GM12872 (cell line): ENCODE measurements around the gene FAM3B.

ENCODE experiments used
- CTCF ChIP-seq: IDR thresholded peaks from 3 replicates; pipeline ENCODE4 v1.5.1; 2011; ENCODE audit warnings: low read depth, mild to moderate bottlenecking, low read length, moderate library complexity; ENCODE audit not compliant: insufficient read depth

The FAM3B gene

DNA sequence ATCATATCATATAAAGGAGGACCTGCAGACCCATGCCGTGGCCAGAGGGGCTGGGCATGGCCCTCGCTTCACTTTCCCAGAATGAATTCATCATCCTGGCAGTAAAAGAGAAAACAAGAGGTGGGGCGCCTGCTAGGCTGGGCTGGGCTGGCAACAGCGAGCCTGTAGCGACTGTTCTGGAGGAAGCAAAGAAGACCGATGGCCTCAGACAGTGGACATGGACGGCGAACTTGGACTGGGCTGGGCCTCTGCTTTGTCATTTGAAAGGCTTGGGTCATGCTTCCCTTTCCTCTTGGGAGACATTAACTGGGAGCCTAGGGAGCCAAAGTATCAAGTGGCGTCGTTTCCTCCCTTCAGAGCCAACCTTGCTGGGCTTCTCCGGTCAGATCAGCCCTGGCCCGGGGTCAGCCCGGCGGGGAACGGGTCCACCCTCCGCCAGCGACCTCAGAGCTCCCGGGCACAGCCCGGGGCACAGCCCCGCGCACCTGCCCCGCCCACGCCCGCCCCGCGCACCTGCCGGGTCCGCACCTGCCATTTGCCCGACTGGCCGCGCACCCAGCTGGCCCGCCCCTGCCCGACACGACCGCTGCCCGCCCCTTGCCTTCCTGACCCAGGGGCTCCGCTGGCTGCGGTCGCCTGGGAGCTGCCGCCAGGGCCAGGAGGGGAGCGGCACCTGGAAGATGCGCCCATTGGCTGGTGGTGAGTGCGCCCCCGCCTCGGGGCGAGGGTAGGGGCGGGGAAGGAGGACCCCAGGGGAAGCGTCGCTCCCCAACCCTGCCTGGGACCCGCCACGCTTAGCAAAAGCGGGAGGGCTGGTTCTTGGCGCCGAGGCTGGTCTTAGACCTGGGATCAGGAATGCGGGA, at the start of gene FAM3B:
Gene FAM3B (plus strand): TSS at position 602 of the 863 bp plus-strand sequence. CDS start 79 bp downstream, at position 681.
- no peak for TF ChIP-seq CTCF

DNA sequence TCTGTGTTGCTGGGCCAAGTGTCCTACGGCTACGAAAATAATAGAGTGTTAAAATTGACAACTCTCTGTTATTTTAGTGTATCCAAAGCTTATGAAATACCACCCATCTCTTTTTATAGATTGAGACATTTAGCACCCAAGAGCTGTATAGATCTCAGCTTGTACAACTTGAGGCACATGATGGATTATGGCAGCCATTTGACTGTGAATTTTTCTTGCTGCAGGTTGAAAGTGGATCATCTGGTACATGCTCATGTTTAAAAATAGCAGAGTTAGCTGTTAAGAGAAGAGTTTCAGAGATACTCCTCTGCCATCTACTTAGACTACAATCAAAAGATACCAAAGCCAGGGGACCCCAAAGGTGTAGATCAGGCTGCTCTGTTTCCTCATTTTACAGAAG, 49.3 kb upstream of the FAM3B start:
- TF ChIP-seq CTCF, result no peak

DNA sequence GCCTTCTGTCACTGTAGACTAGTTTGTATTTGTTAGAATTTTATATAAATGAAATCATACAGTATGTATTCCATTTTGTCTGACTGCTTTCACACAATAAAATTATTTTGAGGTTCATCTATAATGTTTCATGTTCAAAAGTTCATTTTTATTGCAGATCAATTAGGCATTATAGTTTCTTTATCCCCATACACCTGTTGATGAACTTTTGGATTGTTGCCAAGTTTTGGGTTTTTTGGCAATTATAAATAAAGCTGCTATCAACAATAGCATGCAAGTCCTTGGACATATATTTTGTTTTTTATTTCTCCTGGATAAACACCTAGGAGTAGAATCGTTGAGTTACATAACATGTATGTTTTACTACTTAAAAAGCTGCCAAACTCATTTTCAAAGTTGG, 47.1 kb upstream of the FAM3B start:
- TF ChIP-seq CTCF, result no peak

GRCh38 chr21:41277196-41277595, 39.4 kb upstream of the FAM3B start:
- no peak for TF ChIP-seq CTCF

GRCh38 chr21:41277846-41278245, 38.8 kb upstream of the FAM3B start:
- no peak for TF ChIP-seq CTCF

GRCh38 chr21:41280115-41280919, 36.3 kb upstream of the FAM3B start:
- TF ChIP-seq CTCF, result no peak

GRCh38 chr21:41282412-41282811, 34.2 kb upstream of the FAM3B start:
- TF ChIP-seq CTCF, result no peak
